Measurements from ENCODE around the gene AVPI1.
"Not testable (repeated sequence)": the region's sequence is repeated elsewhere in the genome, so short reads cannot be mapped to it uniquely, and the experiment has no call there.

The AVPI1 gene

DNA sequence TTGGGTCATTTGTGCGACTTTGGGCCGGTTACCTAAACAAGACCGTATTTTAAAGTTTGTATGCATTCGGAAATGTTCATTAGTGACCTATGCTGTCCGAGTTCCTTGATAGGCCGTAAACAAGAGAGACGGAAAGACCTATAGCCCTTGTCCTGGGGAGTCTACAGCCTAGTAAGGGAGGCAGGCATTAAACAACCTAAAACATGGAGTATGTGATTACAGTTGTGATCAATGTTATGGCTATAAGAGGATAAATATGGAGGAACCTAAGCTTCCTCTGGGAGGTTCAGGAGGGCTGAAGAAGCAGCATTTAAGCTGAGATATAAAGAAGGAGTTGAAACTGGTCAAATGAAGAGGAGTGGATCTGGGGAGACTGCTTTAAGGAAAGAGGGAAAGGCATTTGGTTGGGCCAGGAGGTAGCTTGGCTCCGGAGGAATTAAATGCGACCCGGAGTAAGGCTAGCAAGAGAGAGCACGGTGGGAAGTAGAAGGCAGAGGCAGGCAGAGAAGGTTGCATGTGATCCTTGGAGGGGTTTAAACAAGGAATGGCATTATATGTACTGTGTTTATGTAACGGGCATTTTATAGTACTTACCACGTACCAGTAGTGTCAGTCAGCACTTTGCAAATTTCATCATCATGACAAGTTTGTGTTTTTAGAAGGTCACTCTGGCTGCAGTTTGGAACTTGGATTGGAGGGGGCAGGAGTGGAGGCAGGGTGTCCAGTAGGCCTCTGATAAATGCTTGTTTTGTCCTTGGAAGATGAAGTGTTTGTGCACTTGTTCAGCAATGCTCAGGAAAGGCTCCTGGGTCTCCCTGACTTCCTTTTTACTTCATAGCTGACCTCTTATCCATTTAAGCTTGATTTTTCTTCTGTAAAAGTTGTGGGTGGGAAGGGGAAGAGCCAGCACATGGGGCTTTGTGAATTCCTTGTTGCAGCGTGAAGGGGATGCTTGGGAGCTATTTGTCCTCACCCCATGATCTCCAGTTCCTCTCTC, 1.0 kb upstream of the AVPI1 start:
- no peak overlapping the region for H2BK120ac ChIP-seq (ENCODE audit: low read depth, low read length)
- H3K4me1 ChIP-seq (ENCODE audit: control insufficient read depth, low read depth, low read length): peaks cover 3% of the 10 kb centered on the region
- peak overlapping the region; percentile 85 for H2AK5ac ChIP-seq (ENCODE audit: low read length)
- peak overlapping the region; percentile 8 for H4K5ac ChIP-seq (ENCODE audit: low read length)
- H3K18ac ChIP-seq (ENCODE audit: low read length): no peak overlapping the region
- H2BK5ac ChIP-seq (ENCODE audit: low read length): no peak overlapping the region
- H4K8ac ChIP-seq (ENCODE audit: low read depth, low read length): no peak overlapping the region
- peak overlapping the region; percentile 61 for H3K4me2 ChIP-seq (ENCODE audit: low read length)
- H3K4me3 ChIP-seq (ENCODE audit: low read length): no peak overlapping the region
- no peak overlapping the region for H3K23ac ChIP-seq (ENCODE audit: low read length)
- no peaks in the 10 kb centered on the region for H3K36me3 ChIP-seq (ENCODE audit: control insufficient read depth, insufficient read depth, low read length)
- peak overlapping the region; percentile 85 for H3K56ac ChIP-seq (ENCODE audit: low read length)
- H3K79me2 ChIP-seq (ENCODE audit: control insufficient read depth, insufficient read depth, low read length): no peaks in the 10 kb centered on the region
- no peak overlapping the region for H3K27ac ChIP-seq (ENCODE audit: low read depth, low read length)
- H3K9ac ChIP-seq (ENCODE audit: low read length): peak overlapping the region; percentile 65
- no peak for DNase-seq
- H3K4ac ChIP-seq (ENCODE audit: low read depth, low read length): no peak overlapping the region
- H3K27me3 ChIP-seq (ENCODE audit: insufficient read depth, low read length, poor library complexity): no peaks in the 10 kb centered on the region
- no CpG with 5 or more reads among the region's 14 CpGs for WGBS (ENCODE audit: extremely low coverage, insufficient coverage, low lambda C conversion rate)
- H3K79me1 ChIP-seq (ENCODE audit: low read length): no peaks in the 10 kb centered on the region
- H2BK15ac ChIP-seq (replicated peaks; ENCODE audit: low read depth): no peak overlapping the region

DNA sequence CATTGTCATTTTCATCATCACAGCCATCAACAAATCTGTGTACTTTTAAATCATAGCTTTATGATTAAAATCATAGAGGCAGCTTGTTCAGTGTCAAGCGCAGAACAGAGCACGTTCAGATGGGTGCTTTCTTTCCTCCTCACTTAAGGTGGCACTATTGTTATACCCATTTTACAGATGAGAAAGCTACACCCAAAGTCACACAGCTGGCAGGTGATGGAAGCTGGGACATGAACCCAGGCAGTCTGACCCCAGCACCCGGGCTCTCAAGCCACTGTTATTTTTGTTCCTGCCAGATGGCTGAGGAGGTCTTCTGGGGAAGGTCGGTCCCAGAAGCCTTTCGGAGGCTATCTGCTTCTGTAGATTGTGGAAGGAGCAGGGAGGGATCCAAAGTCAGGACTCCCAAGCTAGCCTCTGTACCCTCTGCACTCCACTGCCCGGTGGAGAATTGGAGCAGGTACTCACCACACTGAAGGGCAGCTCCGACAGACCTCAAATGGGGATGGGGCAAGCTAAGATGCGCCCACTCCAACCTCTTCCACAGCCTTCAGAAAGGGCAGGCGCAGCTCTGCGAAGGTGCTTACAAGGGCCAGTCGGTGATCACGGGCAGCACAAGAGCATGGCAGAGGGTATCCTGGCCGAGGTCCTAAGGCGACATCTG, 610 bp downstream of the AVPI1 start:
- H3K23ac ChIP-seq (ENCODE audit: low read length): no peak overlapping the region
- no peak overlapping the region for H3K18ac ChIP-seq (ENCODE audit: low read length)
- no peak for DNase-seq
- H3K56ac ChIP-seq (ENCODE audit: low read length): peak overlapping the region; percentile 93
- no peaks in the 10 kb centered on the region for H3K27me3 ChIP-seq (ENCODE audit: insufficient read depth, low read length, poor library complexity)
- peak overlapping the region; percentile 67 for H3K4me3 ChIP-seq (ENCODE audit: low read length)
- no peak overlapping the region for H4K5ac ChIP-seq (ENCODE audit: low read length)
- no peak overlapping the region for H3K27ac ChIP-seq (ENCODE audit: low read depth, low read length)
- no peak overlapping the region for H2BK15ac ChIP-seq (replicated peaks; ENCODE audit: low read depth)
- peaks cover 3% of the 10 kb centered on the region for H3K4me1 ChIP-seq (ENCODE audit: control insufficient read depth, low read depth, low read length)
- no peaks in the 10 kb centered on the region for H3K36me3 ChIP-seq (ENCODE audit: control insufficient read depth, insufficient read depth, low read length)
- H3K4ac ChIP-seq (ENCODE audit: low read depth, low read length): no peak overlapping the region
- WGBS (ENCODE audit: extremely low coverage, insufficient coverage, low lambda C conversion rate): no CpG with 5 or more reads among the region's 14 CpGs
- H3K9ac ChIP-seq (ENCODE audit: low read length): peak overlapping the region; percentile 86
- H2AK5ac ChIP-seq (ENCODE audit: low read length): no peak overlapping the region
- H3K4me2 ChIP-seq (ENCODE audit: low read length): peak overlapping the region; percentile 35
- no peaks in the 10 kb centered on the region for H3K79me1 ChIP-seq (ENCODE audit: low read length)
- H4K8ac ChIP-seq (ENCODE audit: low read depth, low read length): no peak overlapping the region
- no peak overlapping the region for H2BK5ac ChIP-seq (ENCODE audit: low read length)
- no peak overlapping the region for H2BK120ac ChIP-seq (ENCODE audit: low read depth, low read length)
- no peaks in the 10 kb centered on the region for H3K79me2 ChIP-seq (ENCODE audit: control insufficient read depth, insufficient read depth, low read length)

DNA sequence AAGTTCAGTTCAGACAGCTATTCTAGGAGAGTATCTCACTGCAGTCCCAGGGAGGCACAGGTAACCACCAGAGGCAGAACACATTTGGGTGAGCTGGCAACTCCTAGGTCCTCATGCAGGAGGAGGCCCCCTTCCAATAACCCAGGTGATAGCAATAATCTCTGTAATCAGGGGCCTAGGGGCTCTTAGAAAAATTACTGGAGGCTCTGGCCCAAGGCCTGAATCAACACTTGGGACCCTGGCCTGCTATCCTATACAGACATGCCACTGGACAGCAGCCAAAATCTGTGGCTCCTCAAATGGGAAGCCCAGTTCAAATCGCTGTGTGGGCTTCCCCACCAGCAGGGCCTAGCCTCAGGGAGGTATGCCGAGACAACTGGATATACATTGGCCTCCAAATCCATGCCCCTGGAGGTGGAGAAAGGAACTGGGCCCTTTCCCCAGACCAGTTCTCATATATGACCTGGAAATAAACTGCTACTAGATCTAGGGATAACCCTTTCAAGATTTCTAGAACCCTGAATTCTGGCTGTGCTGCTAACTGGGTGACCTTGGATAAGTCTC, 1.6 kb downstream of the AVPI1 start:
- WGBS (ENCODE audit: extremely low coverage, insufficient coverage, low lambda C conversion rate): no CpG with 5 or more reads among the region's 2 CpGs
- peak; percentile 88 for DNase-seq

DNA sequence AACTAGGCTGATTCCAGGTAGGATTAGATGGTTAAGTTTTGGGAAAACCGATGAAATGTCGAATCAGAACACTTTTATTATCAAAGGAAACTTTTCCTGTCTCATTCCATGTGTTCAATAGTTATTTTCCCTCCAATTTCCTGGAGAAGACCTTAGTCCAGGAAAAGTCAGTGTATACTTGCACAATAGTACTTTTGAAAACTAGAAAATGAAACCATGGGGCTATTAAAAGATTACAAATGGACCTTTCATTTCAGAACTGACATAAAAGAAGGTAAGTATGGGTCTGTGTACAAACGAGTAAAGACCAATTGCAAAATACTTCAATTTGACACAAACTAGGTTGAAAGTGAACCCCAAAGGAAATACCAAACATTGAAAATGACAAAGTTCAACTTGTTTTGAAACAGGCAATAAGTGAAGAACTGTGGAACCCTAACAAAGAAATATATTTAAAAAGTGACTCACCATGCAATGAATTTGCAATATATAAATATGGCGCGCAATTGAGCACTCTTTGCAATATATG, 2.1 kb downstream of the AVPI1 start:
- no peak overlapping the region for H2AK5ac ChIP-seq (ENCODE audit: low read length)
- no peak overlapping the region for H3K27ac ChIP-seq (ENCODE audit: low read depth, low read length)
- H3K4me2 ChIP-seq (ENCODE audit: low read length): no peak overlapping the region
- no peak overlapping the region for H3K4me3 ChIP-seq (ENCODE audit: low read length)
- H3K27me3 ChIP-seq (ENCODE audit: insufficient read depth, low read length, poor library complexity): no peaks in the 10 kb centered on the region
- no peak for DNase-seq
- no peak overlapping the region for H2BK15ac ChIP-seq (replicated peaks; ENCODE audit: low read depth)
- H3K4me1 ChIP-seq (ENCODE audit: control insufficient read depth, low read depth, low read length): peaks cover 3% of the 10 kb centered on the region
- no peak overlapping the region for H4K5ac ChIP-seq (ENCODE audit: low read length)
- H3K23ac ChIP-seq (ENCODE audit: low read length): no peak overlapping the region
- H3K79me2 ChIP-seq (ENCODE audit: control insufficient read depth, insufficient read depth, low read length): no peaks in the 10 kb centered on the region
- no peak overlapping the region for H2BK5ac ChIP-seq (ENCODE audit: low read length)
- no peaks in the 10 kb centered on the region for H3K36me3 ChIP-seq (ENCODE audit: control insufficient read depth, insufficient read depth, low read length)
- no peak overlapping the region for H3K18ac ChIP-seq (ENCODE audit: low read length)
- H3K56ac ChIP-seq (ENCODE audit: low read length): no peak overlapping the region
- H3K9ac ChIP-seq (ENCODE audit: low read length): no peak overlapping the region
- no peaks in the 10 kb centered on the region for H3K79me1 ChIP-seq (ENCODE audit: low read length)
- WGBS (ENCODE audit: extremely low coverage, insufficient coverage, low lambda C conversion rate): no CpG with 5 or more reads among the region's 5 CpGs
- no peak overlapping the region for H4K8ac ChIP-seq (ENCODE audit: low read depth, low read length)
- no peak overlapping the region for H2BK120ac ChIP-seq (ENCODE audit: low read depth, low read length)
- no peak overlapping the region for H3K4ac ChIP-seq (ENCODE audit: low read depth, low read length)

More for the DNA sequence above, 1.6 kb downstream of the AVPI1 start:
- Histone ChIP-seq H3K79me2 (ENCODE audit: control insufficient read depth, insufficient read depth, low read length) (no peaks in the 10 kb centered on the region), H3K36me3 (ENCODE audit: control insufficient read depth, insufficient read depth, low read length) (no peaks in the 10 kb centered on the region), H3K4me2 (ENCODE audit: low read length) (no peak overlapping the region), H4K8ac (ENCODE audit: low read depth, low read length) (no peak overlapping the region), H4K5ac (ENCODE audit: low read length) (no peak overlapping the region), H3K9ac (ENCODE audit: low read length) (no peak overlapping the region), H2BK15ac (replicated peaks; ENCODE audit: low read depth) (no peak overlapping the region), H3K27ac (ENCODE audit: low read depth, low read length) (no peak overlapping the region), H2BK5ac (ENCODE audit: low read length) (no peak overlapping the region), H3K4me1 (ENCODE audit: control insufficient read depth, low read depth, low read length) (peaks cover 3% of the 10 kb centered on the region), H3K79me1 (ENCODE audit: low read length) (no peaks in the 10 kb centered on the region), H2AK5ac (ENCODE audit: low read length) (no peak overlapping the region), H3K4me3 (ENCODE audit: low read length) (no peak overlapping the region), H3K4ac (ENCODE audit: low read depth, low read length) (no peak overlapping the region), H3K23ac (ENCODE audit: low read length) (no peak overlapping the region), H3K18ac (ENCODE audit: low read length) (no peak overlapping the region), H3K56ac (ENCODE audit: low read length) (no peak overlapping the region), H3K27me3 (ENCODE audit: insufficient read depth, low read length, poor library complexity) (no peaks in the 10 kb centered on the region), H2BK120ac (ENCODE audit: low read depth, low read length) (no peak overlapping the region)

DNA sequence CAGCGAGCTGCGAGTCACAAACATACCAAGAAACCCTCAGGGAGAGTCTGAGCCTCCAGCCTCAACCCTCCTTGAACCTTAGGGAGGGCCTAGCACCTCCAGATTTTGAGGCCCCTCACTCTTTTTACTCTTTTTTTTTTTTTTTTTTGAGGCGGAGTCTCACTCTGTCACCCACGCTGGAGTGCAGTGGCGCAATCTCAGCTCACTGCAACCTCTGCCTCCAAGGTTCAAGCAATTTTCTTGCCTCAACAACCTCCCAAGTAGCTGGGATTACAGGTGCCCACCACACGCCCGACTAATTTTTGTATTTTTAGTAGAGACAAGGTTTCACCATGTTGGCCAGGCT, 2.7 kb downstream of the AVPI1 start:
- not testable (repeated sequence) for H3K4me1 ChIP-seq (ENCODE audit: control insufficient read depth, low read depth, low read length); H4K5ac ChIP-seq (ENCODE audit: low read length); H3K36me3 ChIP-seq (ENCODE audit: control insufficient read depth, insufficient read depth, low read length)

More for the DNA sequence above, 2.7 kb downstream of the AVPI1 start:
- not testable (repeated sequence) for H2BK5ac ChIP-seq (ENCODE audit: low read length); H3K79me2 ChIP-seq (ENCODE audit: control insufficient read depth, insufficient read depth, low read length); H3K23ac ChIP-seq (ENCODE audit: low read length); H3K4me3 ChIP-seq (ENCODE audit: low read length); H4K8ac ChIP-seq (ENCODE audit: low read depth, low read length); H2AK5ac ChIP-seq (ENCODE audit: low read length); H3K27ac ChIP-seq (ENCODE audit: low read depth, low read length); H3K27me3 ChIP-seq (ENCODE audit: insufficient read depth, low read length, poor library complexity); H3K4me2 ChIP-seq (ENCODE audit: low read length); H3K79me1 ChIP-seq (ENCODE audit: low read length); H3K9ac ChIP-seq (ENCODE audit: low read length); H2BK120ac ChIP-seq (ENCODE audit: low read depth, low read length); H2BK15ac ChIP-seq (replicated peaks; ENCODE audit: low read depth); H3K4ac ChIP-seq (ENCODE audit: low read depth, low read length); H3K18ac ChIP-seq (ENCODE audit: low read length); DNase-seq
- peak overlapping the region; percentile 30 for H3K56ac ChIP-seq (ENCODE audit: low read length)
- WGBS (ENCODE audit: extremely low coverage, insufficient coverage, low lambda C conversion rate): no CpG with 5 or more reads among the region's 7 CpGs

All from mesendoderm (in vitro differentiated cells).